ENCODE measurements around the gene KCNK5.

DNA sequence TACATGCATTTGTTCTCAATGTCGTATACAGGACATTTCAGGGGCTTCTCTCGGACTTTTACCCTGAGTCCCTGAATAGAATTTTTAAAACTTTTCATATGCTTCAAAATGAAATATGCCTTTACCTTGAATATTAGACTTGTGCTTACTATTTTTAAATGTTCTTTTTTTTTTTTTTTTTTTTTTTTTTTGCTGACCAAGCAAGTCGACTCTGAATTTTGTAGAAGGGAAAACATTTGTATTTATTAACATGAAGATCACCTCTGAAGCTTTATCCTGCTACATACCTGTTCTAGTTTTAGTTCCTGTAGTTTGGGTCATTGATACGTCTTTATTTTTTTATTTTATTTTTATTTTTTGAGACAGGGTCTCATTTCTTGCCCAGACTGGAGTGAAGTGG is 74.6 kb downstream of the KCNK5 start:
- TF ChIP-seq EZH2phosphoT487 (IDR thresholded peaks at IDR 0.05; ENCODE audit: low read depth, severe bottlenecking, unreplicated experiment) (no peak), EZH2 (IDR thresholded peaks at IDR 0.05; ENCODE audit: borderline replicate concordance) (no peak)
- TF ChIP-seq, protein P1, sequence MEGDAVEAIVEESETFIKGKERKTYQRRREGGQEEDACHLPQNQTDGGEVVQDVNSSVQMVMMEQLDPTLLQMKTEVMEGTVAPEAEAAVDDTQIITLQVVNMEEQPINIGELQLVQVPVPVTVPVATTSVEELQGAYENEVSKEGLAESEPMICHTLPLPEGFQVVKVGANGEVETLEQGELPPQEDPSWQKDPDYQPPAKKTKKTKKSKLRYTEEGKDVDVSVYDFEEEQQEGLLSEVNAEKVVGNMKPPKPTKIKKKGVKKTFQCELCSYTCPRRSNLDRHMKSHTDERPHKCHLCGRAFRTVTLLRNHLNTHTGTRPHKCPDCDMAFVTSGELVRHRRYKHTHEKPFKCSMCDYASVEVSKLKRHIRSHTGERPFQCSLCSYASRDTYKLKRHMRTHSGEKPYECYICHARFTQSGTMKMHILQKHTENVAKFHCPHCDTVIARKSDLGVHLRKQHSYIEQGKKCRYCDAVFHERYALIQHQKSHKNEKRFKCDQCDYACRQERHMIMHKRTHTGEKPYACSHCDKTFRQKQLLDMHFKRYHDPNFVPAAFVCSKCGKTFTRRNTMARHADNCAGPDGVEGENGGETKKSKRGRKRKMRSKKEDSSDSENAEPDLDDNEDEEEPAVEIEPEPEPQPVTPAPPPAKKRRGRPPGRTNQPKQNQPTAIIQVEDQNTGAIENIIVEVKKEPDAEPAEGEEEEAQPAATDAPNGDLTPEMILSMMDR (IDR thresholded peaks at IDR 0.05; ENCODE audit: poor library complexity) = no peak
